Endothelial cell of umbilical vein (primary cell): Measurements from ENCODE around the gene PLCH1. TPM values are rescaled to one million over a fixed set of nuclear protein-coding genes. Genes with fewer than 3 reads are reported as not detected.

ENCODE experiments used
- BruUV-seq: library from RNA; stranded (reverse); fragments of 400-500 nt; replicated peaks from 2 replicates; lab custom pipeline; 2021; lab: Mats Ljungman, UMichigan
- CTCF ChIA-PET: fragments of 300-600, 350-600 bp; sonication (Branson Sonifier 250); formaldehyde crosslinking; loops from one replicate; lab custom pipeline; 2021; ENCODE audit warnings: antibody characterized with exemption, inconsistent platforms; lab: Charles Lee
- POLR2A ChIA-PET: fragments of 300-600, 350-600 bp; sonication (Branson Sonifier 250); formaldehyde crosslinking; loops from one replicate; lab custom pipeline; 2021; ENCODE audit warnings: antibody characterized with exemption, inconsistent platforms; lab: Charles Lee
- DNase-seq: peaks from one replicate; pipeline ENCODE4 v3.0.0-alpha.2; 2011; ENCODE audit warnings: low read depth, low spot score
- FAIRE-seq: peaks from 2 replicates; lab custom pipeline; 2011; peaks lifted over from hg19 to GRCh38; lab: Jason Lieb, UNC
- H2AFZ ChIP-seq: 2 replicates; pipeline ENCODE4 v1.6.0; 2012; ENCODE audit warnings: low read depth, low read length, control low read depth, inconsistent platforms
- H3K27ac ChIP-seq: 2 replicates; pipeline ENCODE4 v1.5.1; 2011; ENCODE audit warnings: low read depth, mild to moderate bottlenecking, control low read depth, low read length, moderate library complexity; ENCODE audit not compliant: insufficient read depth
- H3K27me3 ChIP-seq, 2 experiments: 2 replicates each; pipeline versions ENCODE4 v1.6.0 to v1.6.1; 2011; ENCODE audit warnings: low read length in 2 of 2, mixed read lengths in 1 of 2; ENCODE audit not compliant: control insufficient read depth in 2 of 2, insufficient read depth in 2 of 2
- H3K36me3 ChIP-seq, 2 experiments: 2 replicates in 1 of 2; 3 replicates in 1 of 2; pipeline ENCODE4 v1.5.1; 2011; ENCODE audit warnings: low read length in 2 of 2, mild to moderate bottlenecking in 1 of 2, moderate library complexity in 1 of 2; ENCODE audit not compliant: control insufficient read depth in 2 of 2, insufficient read depth in 2 of 2; ENCODE audit errors: extremely low read depth in 1 of 2
- H3K4me1 ChIP-seq: 3 replicates; pipeline ENCODE4 v1.5.1; 2011; ENCODE audit warnings: mild to moderate bottlenecking, low read length; ENCODE audit not compliant: control insufficient read depth, insufficient read depth; ENCODE audit errors: extremely low read depth
- H3K4me2 ChIP-seq: 2 replicates; pipeline ENCODE4 v1.6.1; 2011; ENCODE audit warnings: low read length, control low read depth, mixed read lengths; ENCODE audit not compliant: insufficient read depth
- H3K4me3 ChIP-seq, 3 experiments: fragments of 200-600 bp in 1 of 3; sonication (generic), shearing (Covaris generic) in 1 of 3; replicated peaks in 1 of 3; 2 replicates each; pipeline ENCODE4 v1.5.1; 2011 to 2016; ENCODE audit warnings: control low read depth in 3 of 3, low read length in 3 of 3, mild to moderate bottlenecking in 2 of 3, inconsistent platforms in 1 of 3, low read depth in 1 of 3, moderate library complexity in 1 of 3; ENCODE audit not compliant: insufficient read depth in 1 of 3
- H3K79me2 ChIP-seq: 2 replicates; pipeline ENCODE4 v1.6.0; 2012; ENCODE audit warnings: low read length, inconsistent platforms; ENCODE audit not compliant: control insufficient read depth, insufficient read depth
- H3K9ac ChIP-seq: replicated peaks from 2 replicates; pipeline ENCODE3; 2011; ENCODE audit warnings: low read length, control low read depth; ENCODE audit not compliant: insufficient read depth; ENCODE audit errors: extremely low read depth
- H3K9me1 ChIP-seq: replicated peaks from 3 replicates; pipeline ENCODE4 v1.6.0; 2011; ENCODE audit warnings: mild to moderate bottlenecking, low read length; ENCODE audit not compliant: control insufficient read depth, insufficient read depth; ENCODE audit errors: extremely low read depth
- H3K9me3 ChIP-seq: replicated peaks from 2 replicates; pipeline ENCODE4 v1.5.1; 2012; ENCODE audit warnings: low read length, inconsistent platforms; ENCODE audit not compliant: control insufficient read depth, insufficient read depth
- H4K20me1 ChIP-seq: replicated peaks from 2 replicates; pipeline ENCODE3; 2011; ENCODE audit warnings: mild to moderate bottlenecking, low read length; ENCODE audit not compliant: control insufficient read depth, insufficient read depth; ENCODE audit errors: extremely low read depth
- CTCF ChIP-seq, 2 donors: IDR thresholded peaks; 1 replicate in 1 of 2; 2 replicates in 1 of 2; pipeline ENCODE4 v1.5.1; 2011; ENCODE audit warnings: low read length in 2 of 2, mild to moderate bottlenecking in 2 of 2, moderate library complexity in 2 of 2, control low read depth in 1 of 2, inconsistent platforms in 1 of 2, low read depth in 1 of 2; ENCODE audit not compliant: insufficient read depth in 1 of 2; ENCODE audit errors: extremely low read depth in 1 of 2
- EZH2 ChIP-seq: IDR thresholded peaks from 2 replicates; pipeline ENCODE4 v1.6.1; 2012; ENCODE audit warnings: borderline replicate concordance, low read depth, mild to moderate bottlenecking, moderate library complexity, low read length, inconsistent platforms; ENCODE audit not compliant: severe bottlenecking
- FOS ChIP-seq: IDR thresholded peaks from 2 replicates; pipeline ENCODE4 v1.6.1; 2011; ENCODE audit warnings: mild to moderate bottlenecking, low read length, moderate library complexity, borderline replicate concordance; ENCODE audit not compliant: insufficient read depth
- GATA2 ChIP-seq: IDR thresholded peaks from 2 replicates; pipeline ENCODE4 v1.7.0; 2011; ENCODE audit warnings: low read depth, mild to moderate bottlenecking, moderate library complexity, mixed read lengths, low read length; ENCODE audit not compliant: insufficient read length, insufficient read depth
- JUN ChIP-seq: IDR thresholded peaks from 2 replicates; pipeline ENCODE4 v1.6.1; 2011; ENCODE audit warnings: borderline replicate concordance, low read depth; ENCODE audit not compliant: insufficient read length, insufficient read depth
- MAX ChIP-seq: IDR thresholded peaks from 2 replicates; pipeline ENCODE4 v1.6.1; 2011; ENCODE audit not compliant: insufficient read depth, insufficient read length
- MYC ChIP-seq: IDR thresholded peaks from one replicate; pipeline ENCODE4 v1.6.1; 2011; ENCODE audit warnings: mild to moderate bottlenecking, low read depth, low read length
- POLR2A ChIP-seq: IDR thresholded peaks from 2 replicates; pipeline ENCODE4 v1.6.1; 2012; ENCODE audit warnings: low read depth, mild to moderate bottlenecking, control low read depth, low read length
- POLR2AphosphoS5 ChIP-seq: IDR thresholded peaks from 2 replicates; pipeline ENCODE4 v1.6.1; 2012; ENCODE audit warnings: low read depth, mild to moderate bottlenecking, control low read depth, low read length, moderate library complexity; ENCODE audit not compliant: insufficient read depth
- dilution Hi-C: fragments of 300-500 bp; cut with MboI; formaldehyde crosslinking; loops from one replicate; pipeline ENCODE4 v1.15.0; 2019; ENCODE audit warnings: low sequenced_read_pairs; ENCODE audit not compliant: extremely low pct_ligation_motif_present
- intact Hi-C: fragments of 100-400 bp; cut with micrococcal nuclease; formaldehyde crosslinking; loops from one replicate; pipeline ENCODE4 v1.10.0; 2022
- polyA plus RNA-seq, 4 experiments: library from polyadenylated mRNA; depleted of rRNA in 3 of 4; stranded (reverse) in 3 of 4; unstranded in 1 of 4; fragments of >200 nt; gene quantifications; 2 replicates each; pipeline versions ENCODE4 v1.2.1 to v1.2.3, GENCODE V29; 2011 to 2012; ENCODE audit warnings: missing spikeins in 1 of 4
- total RNA-seq: library from RNA; stranded (reverse); gene quantifications from 2 replicates; pipeline ENCODE4 v1.2.3, GENCODE V29; 2021

Gene PLCH1
- total and polyA plus RNA-seq, 2 donors (not counting 3 experiments of a cell fraction or from before 2014, with no cell fraction given) = 0.03 TPM; not detected in 1

- H3K4me1 ChIP-seq = no peaks in the 10 kb centered on the region
- H3K4me3 ChIP-seq = no peak overlapping the region
- no peaks in the 10 kb centered on the region for H4K20me1 ChIP-seq
- FAIRE-seq = no peak
- ChIA-PET POLR2A (no interaction called here), CTCF (no interaction called here)
- intact Hi-C loops (no loop called here), dilution Hi-C loops (no loop called here)
- no peaks in the 10 kb centered on the region for H3K27me3 ChIP-seq
- BruUV-seq = no TSS peak
- no peak overlapping the region for H3K27ac ChIP-seq
- no peak overlapping the region for H3K4me2 ChIP-seq
- H3K9me3 ChIP-seq = no peaks in the 10 kb centered on the region
- no peaks in the 10 kb centered on the region for H3K79me2 ChIP-seq
- DNase-seq = no peak
- no peaks in the 10 kb centered on the region for H3K36me3 ChIP-seq
- TF ChIP-seq EZH2 (no peak), MAX (no peak), FOS (no peak), POLR2AphosphoS5 (no peak), MYC (no peak), GATA2 (no peak), JUN (no peak), CTCF (IDR thresholded peaks at IDR 0.05; ENCODE audit: extremely low read depth in 1 of 2, insufficient read depth in 1 of 2, low read depth in 1 of 2, low read length in 2 of 2) (no peak), POLR2A (no peak)
- H3K9ac ChIP-seq = no peak overlapping the region
- no peak overlapping the region for H2AFZ ChIP-seq
- no peaks in the 10 kb centered on the region for H3K9me1 ChIP-seq
Observed at GRCh38 chr3:155604967-155605366, 139.9 kb downstream of the PLCH1 start.
